ENCODE data around the gene VPS26C.
"Not testable (repeated sequence)": the region's sequence is repeated elsewhere in the genome, so short reads cannot be mapped to it uniquely, and the experiment has no call there.

VPS26C gene

GRCh38 chr21:37267269-37268185, at the start of gene VPS26C:
Gene VPS26C, minus strand, starts transcription at chr21:37267334. Its CDS starts 40 bp downstream, at chr21:37267294.
- peak; percentile 83 to 99 (median 87) for DNase-seq (ENCODE audit: low read depth in 2 of 3, low spot score in 2 of 3)

- not testable (repeated sequence) for DNase-seq (ENCODE audit: low read depth in 2 of 3, low spot score in 2 of 3)
Measured at GRCh38 chr21:37316072-37316471, 48.9 kb upstream of the VPS26C start.

GRCh38 chr21:37300114-37300751, 33.1 kb upstream of the VPS26C start:
- no peak for DNase-seq (ENCODE audit: low read depth in 2 of 3, low spot score in 2 of 3)

- DNase-seq (ENCODE audit: low read depth in 2 of 3, low spot score in 2 of 3): no peak
Measured at GRCh38 chr21:37297364-37297763, 30.2 kb upstream of the VPS26C start.

- DNase-seq (ENCODE audit: low read depth in 2 of 3, low spot score in 2 of 3): no peak
Measured at GRCh38 chr21:37294679-37295078, 27.5 kb upstream of the VPS26C start.

- DNase-seq (ENCODE audit: low read depth in 2 of 3, low spot score in 2 of 3): no peak
Measured at GRCh38 chr21:37292941-37293340, 25.8 kb upstream of the VPS26C start.

- no peak for DNase-seq (ENCODE audit: low read depth in 2 of 3, low spot score in 2 of 3)
Measured at GRCh38 chr21:37292041-37292440, 24.9 kb upstream of the VPS26C start.

- not testable (repeated sequence) for DNase-seq (ENCODE audit: low read depth in 2 of 3, low spot score in 2 of 3)
Measured at GRCh38 chr21:37283191-37283710, 16.1 kb upstream of the VPS26C start.

GRCh38 chr21:37282602-37283001, 15.5 kb upstream of the VPS26C start:
- not testable (repeated sequence) for DNase-seq (ENCODE audit: low read depth in 2 of 3, low spot score in 2 of 3)

GRCh38 chr21:37281993-37282392, 14.9 kb upstream of the VPS26C start:
- DNase-seq (ENCODE audit: low read depth in 2 of 3, low spot score in 2 of 3): no peak

GRCh38 chr21:37281579-37281978, 14.4 kb upstream of the VPS26C start:
- DNase-seq (ENCODE audit: low read depth in 2 of 3, low spot score in 2 of 3): no peak

- not testable (repeated sequence) for DNase-seq (ENCODE audit: low read depth in 2 of 3, low spot score in 2 of 3)
Measured at GRCh38 chr21:37279271-37279670, 12.1 kb upstream of the VPS26C start.

GRCh38 chr21:37278199-37278598, 11.1 kb upstream of the VPS26C start:
- no peak for DNase-seq (ENCODE audit: low read depth in 2 of 3, low spot score in 2 of 3)

GRCh38 chr21:37276377-37276776, 9.2 kb upstream of the VPS26C start:
- DNase-seq (ENCODE audit: low read depth in 2 of 3, low spot score in 2 of 3): no peak

- no peak for DNase-seq (ENCODE audit: low read depth in 2 of 3, low spot score in 2 of 3)
Measured at GRCh38 chr21:37273911-37274690, 7.0 kb upstream of the VPS26C start.

GRCh38 chr21:37273440-37273839, 6.3 kb upstream of the VPS26C start:
- no peak for DNase-seq (ENCODE audit: low read depth in 2 of 3, low spot score in 2 of 3)

GRCh38 chr21:37272897-37273296, 5.8 kb upstream of the VPS26C start:
- DNase-seq (ENCODE audit: low read depth in 2 of 3, low spot score in 2 of 3): no peak

- DNase-seq (ENCODE audit: low read depth in 2 of 3, low spot score in 2 of 3): no peak
Measured at GRCh38 chr21:37270576-37271365, 3.6 kb upstream of the VPS26C start.

- no peak for DNase-seq (ENCODE audit: low read depth in 2 of 3, low spot score in 2 of 3)
Measured at GRCh38 chr21:37269481-37269880, 2.3 kb upstream of the VPS26C start.

GRCh38 chr21:37268186-37268503, 1.0 kb upstream of the VPS26C start:
- no peak for DNase-seq (ENCODE audit: low read depth in 2 of 3, low spot score in 2 of 3)
